Measurements from ENCODE around the gene BLVRA.
A peak's percentile ranks its signal among the peaks of the same experiment; 100 is the strongest.
"Not testable (repeated sequence)": the region's sequence is repeated elsewhere in the genome, so short reads cannot be mapped to it uniquely, and the experiment has no call there.

BLVRA gene, protein sequence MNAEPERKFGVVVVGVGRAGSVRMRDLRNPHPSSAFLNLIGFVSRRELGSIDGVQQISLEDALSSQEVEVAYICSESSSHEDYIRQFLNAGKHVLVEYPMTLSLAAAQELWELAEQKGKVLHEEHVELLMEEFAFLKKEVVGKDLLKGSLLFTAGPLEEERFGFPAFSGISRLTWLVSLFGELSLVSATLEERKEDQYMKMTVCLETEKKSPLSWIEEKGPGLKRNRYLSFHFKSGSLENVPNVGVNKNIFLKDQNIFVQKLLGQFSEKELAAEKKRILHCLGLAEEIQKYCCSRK

DNA sequence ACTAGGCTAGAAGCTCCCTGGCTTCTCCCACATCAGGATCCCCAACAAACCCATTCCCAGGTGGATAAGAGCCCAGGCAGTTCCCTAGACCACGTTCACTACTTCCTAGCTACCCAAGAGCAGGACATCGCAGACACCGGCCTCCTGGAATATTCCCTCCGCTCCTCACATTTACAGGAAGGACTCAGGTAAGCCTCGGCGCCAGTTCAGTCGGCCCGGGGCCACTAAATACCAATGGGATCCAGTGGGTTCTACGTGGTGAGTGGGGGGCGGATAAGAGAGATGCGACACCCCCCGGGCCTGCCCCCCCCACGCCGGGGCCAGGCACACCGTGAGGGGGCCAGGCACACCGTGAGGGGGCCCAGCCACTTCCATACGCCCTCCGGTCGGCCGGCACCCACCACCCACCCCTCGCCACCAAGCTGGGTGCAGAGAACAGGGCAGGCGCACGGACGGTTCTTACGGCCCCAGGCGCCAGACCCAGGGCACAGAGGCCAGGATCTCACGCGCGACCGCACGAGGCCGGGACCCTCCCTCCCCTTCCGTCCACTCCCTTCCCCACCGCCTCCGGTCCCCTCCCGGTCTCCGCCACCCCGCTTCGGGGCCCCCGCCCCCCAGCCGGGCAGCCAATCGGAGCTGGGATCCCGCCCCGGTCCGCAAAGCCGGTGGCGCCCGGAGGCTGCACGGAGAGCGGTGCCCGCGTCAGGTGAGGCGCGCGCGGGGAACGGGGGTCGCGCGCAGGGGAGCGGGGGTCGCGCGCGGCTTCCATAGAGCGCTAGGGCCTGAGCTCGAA is at the start of gene BLVRA:
TSS of gene BLVRA (plus strand) at position 652 of the 793 bp plus-strand sequence. CDS start 12,479 bp downstream, outside the sequence.
- DNase-seq: no peak

GRCh38 chr7:43711503-43711902 is 47.0 kb upstream of the BLVRA start:
- no peak for DNase-seq

DNA sequence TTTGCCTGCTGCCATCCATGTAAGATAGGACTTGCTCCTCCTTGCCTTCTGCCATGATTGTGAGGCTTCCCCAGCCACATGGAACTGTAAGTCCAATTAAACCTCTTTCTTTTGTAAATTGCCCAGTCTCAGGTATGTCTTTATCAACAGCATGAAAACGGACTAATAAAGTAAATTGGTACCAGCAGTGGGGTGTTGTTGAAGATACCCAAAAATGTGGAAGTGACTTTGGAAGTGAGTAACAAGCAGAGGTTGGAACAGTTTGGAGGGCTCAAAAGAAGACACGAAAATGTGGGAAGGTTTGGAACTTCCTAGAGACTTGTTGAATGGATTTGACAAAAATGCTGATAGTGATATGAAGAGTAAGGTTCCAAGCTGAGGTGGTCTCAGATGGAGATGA is 42.5 kb upstream of the BLVRA start:
- not testable (repeated sequence) for DNase-seq

DNA sequence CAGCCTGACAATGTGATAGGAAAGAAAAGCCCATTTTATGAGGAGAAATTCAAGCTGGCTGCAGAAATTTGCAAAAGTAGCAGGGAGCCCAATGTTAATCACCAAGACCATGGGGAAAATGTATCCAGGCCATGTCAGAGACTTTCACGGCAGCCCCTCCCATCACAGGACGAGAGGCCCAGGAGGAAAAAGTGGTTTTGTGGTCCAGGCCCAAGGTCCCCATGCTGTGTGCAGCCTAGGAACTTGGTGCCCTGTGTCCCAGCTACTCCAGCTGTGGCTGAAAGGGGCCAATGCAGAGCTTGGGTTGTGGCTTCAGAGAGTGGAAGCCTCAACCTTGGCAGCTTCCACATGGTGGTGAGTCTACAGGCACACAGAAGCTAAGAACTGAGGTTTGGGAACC is 41.9 kb upstream of the BLVRA start:
- DNase-seq: no peak

DNA sequence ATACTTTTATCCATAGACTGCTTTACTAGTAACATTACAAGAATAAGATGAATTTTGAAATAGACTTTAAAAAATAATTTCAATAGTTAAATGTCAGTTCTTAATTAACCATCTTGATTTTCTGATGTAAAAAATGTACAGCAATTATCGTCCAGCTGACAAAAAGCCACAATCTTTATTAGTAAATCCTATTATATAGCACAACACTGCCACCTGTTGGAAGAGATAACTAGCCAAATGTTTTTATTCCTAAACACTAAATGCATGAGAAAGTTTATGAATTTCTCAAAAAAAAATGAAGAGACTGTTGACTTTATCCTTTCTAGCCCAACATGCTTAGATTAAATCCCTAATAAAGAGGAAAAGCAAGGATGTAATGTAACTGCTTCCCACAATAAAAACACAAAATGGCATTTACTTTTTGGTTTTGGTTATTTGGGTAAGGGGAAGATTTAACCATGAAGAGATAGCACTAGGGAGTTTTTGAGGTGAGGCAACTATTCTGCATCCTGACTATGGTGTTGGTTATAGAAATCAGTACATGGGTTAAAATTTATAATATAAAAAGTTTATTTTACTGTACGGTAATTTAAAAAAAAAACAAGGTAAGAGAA is 37.2 kb upstream of the BLVRA start:
- peak; percentile 38 for DNase-seq

DNA sequence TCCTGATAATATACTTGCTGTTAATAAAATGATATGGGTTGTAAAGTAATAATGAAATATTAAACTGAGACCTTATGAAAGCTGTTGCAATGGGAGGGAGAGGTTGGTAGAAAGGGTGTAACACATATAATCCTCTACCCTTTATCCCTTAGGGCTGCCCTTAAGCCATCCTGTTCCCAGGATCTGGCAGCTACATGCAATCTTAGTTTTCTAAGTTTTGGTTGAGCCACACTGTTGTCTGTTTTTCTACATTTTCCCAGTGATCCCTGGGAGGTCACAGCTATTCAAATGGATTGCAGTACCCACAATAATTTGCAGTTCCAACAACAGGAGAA is 35.5 kb upstream of the BLVRA start:
- no peak for DNase-seq

DNA sequence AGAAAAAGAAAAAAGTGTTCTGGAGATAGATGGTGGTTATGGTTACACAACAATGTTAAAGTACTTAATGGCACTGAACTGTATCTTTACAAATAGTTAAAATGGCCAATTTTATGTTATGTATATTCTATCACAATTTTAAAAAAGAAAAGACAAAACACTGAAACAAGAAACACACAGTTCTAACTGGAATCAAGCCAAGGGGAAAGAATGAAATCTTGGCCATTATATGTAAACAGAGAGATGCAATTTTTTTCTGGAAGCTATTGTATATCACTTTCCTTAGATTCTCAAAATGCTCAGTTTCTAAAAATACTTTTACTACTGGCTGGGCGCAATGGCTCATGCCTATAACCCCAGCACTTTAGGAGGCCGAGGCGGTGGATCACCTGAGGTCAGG is 33.2 kb upstream of the BLVRA start:
- DNase-seq: no peak

GRCh38 chr7:43726466-43726865 is 32.0 kb upstream of the BLVRA start:
- DNase-seq: no peak

DNA sequence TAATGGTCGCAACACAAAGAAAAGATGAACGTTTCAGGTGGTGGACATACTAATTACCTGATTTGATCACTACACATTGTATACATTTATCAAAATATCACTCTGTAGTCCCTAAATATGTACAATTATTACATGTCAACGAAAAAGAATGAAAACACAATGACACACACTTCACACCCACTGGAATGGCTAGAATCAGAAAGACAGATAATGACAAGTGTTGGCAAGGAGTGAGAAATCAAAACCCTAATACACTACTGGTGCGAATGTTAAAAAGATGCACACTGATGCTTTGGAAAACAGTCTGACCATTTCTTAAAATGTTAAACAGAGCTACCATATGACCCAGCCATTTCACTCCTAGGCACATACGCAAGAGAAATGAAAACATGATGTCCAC is 31.5 kb upstream of the BLVRA start:
- no peak for DNase-seq

DNA sequence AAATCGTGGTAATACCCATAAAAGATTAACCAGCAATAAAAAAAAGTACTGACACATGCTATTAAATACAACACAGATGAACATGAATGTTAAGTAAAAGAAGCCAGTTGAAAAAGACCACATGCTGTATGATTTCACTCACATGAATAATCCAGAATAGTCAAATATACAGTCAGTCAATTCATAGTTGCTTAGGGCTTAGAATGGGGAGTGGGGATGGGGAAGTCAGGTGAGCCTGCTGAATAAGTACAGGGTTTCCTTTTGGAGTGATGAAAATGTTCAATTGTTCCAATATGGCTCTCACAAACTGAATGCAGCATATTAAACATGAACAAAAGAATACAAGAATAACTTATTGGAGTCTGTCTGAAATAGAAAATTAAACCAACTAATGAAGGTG is 31.0 kb upstream of the BLVRA start:
- no peak for DNase-seq

DNA sequence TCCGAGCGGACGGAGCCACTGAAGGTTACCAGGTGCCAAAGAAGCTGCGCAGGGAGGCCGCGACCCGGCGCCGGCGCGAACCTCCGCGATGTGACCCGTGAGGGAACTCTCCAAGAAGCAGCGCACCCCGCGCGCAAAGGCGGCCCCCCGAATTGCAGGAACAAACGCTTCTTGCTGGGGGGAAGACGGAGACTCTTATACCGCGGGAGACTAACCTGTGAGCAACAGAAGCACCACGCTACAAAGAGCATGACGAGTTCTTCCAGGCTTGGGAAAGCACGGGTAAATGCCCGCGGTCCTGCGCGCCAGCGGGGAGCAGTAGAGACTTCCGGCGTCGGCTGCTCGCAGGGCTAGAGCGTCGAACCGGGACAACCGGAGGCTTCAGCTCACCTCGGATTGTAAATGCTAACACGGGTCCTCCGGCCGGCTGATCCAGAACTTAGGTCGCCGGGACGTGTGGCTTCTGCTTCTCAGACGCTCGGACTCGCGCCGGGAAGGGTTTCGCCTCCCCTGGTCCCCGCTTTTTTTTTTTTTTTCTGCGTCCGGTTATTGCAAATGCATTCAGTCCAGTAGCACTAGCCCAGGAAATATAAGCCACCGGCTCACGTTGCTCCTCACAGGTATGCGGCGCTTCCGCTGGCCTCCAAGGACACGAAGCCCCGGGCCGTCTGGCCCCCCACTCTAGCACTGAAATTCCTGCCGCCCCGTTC is 29.1 kb upstream of the BLVRA start, which contains the start of gene COA1:
TSS of gene COA1 (minus strand) at position 310 of the 710 bp plus-strand sequence. CDS start 80,909 bp downstream, outside the sequence.
- DNase-seq: peak; percentile 86

- no peak for DNase-seq
Measured at GRCh38 chr7:43729924-43730248, 28.6 kb upstream of the BLVRA start.

DNA sequence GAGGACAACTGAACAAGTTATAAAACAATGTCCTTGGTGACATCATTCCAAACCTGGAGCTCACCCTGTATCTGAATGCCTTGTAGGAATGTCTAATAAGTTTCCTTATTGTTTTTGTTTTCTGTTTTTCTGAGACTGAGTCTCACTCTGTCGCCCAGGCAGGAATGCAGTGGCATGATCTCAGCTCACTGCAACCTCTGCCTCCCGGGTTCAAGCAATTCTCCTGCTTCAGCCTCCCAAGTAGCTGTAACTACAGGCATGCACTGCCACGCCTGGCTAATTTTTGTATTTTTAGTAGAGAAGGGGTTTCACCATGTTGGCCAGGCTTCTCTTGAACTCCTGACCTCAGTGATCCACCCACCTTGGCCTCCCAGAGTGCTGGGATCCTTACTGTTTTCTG is 27.0 kb upstream of the BLVRA start:
- not testable (repeated sequence) for DNase-seq

GRCh38 chr7:43734575-43735332 is 23.7 kb upstream of the BLVRA start:
- DNase-seq: not testable (repeated sequence)

GRCh38 chr7:43735403-43735801 is 23.1 kb upstream of the BLVRA start:
- DNase-seq: no peak

GRCh38 chr7:43735802-43736603 is 22.5 kb upstream of the BLVRA start:
- DNase-seq: no peak

DNA sequence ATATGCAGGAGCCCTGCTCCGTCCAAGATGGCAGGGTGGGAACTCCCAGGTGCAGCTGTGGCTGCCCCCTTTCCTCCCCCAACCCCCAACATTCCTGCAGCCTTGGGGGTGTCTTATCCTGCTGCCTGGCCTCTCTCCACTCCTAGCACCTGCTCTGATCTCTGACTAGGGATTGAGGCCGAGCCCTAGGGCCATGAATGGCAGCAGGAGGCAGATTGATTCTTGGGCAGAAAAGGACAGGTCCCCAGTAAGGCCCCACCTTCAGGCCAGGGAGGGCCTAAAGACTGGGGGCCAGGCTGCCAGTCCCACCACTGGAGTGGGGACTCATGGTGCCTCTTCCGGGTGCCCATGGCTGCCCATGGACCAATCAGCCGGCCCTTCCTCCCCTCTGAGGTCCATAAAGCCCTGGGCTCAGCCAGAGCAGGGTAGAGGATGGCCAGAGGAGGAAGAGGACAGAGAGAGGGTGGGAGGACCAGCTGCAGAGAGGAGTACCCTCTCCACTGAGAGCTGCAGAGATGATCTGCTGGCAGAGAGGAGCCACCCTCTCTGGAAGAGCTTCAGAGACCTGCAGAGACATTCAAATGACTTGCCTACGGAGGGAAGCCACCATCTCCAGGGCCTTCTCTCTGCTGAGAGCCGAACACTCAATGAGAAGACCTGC is 20.9 kb upstream of the BLVRA start:
- DNase-seq: no peak

GRCh38 chr7:43742692-43743091 is 15.8 kb upstream of the BLVRA start:
- DNase-seq: no peak

DNA sequence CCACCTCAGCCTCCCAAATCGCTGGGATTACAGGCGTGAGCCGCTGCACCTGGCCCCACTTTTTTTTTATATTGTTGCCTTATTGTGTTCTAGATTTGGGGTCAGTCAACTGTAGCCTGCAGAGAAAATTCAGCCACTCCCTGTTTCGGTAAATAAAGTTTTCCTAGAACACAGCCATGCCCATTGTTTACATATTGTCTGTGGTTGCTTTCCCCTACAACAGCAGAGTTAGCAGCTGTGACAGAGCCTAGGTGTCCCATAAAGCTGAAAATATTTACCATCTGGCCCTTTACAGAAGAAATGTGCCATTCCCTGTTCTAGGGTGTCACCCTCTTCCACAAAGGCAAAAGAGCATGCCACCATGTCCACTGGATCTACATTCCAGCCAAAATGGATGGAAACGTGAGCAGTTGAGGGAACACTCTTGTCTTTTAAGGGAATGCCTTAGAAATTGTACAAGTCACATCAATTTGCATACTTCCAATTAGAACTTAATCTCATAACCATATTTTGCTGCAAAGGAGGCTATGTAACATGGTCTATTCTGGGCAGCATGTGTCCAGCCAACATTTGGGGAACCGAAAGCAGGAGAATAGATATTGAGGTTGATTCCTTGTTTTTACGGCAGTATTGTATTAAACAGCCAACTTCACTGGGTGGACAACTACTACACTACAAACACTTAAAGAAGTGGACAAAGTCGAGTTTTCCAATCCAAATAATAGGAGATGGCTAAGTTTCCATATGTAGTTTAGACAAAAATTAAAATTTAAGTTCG is 11.0 kb upstream of the BLVRA start:
- DNase-seq: no peak

DNA sequence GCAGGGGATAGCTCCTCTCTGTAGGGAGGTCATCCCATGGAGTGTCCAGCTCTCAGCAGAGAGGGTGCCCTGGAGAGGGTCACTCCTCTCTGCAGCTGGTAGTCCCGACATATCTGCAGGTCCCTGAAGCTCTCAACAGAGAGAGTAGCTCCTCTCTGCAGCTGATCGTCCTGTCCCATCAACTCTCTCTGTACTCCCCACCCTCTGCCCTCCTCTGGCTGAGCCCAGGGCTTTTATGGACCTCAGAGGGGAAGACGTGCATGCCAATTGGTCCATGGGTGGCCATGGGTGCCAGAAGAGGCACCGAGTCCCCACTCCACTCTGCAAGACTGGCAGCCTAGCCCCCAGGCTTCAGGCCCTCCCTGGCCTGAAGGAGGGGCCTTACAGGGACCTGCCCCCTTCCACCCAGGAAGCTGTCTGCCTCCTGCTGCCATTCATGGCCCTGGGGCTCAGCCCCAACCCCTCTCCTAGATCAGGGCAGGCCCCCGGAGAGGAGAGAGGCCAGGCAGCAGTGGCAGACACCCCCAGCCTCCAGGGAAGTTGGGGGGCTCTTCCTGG is 9.0 kb upstream of the BLVRA start:
- no peak for DNase-seq
